Transverse colon (tissue), 3 donors: Measurements from ENCODE around the gene CUTC.

Experiments used
- EP300 ChIP-seq: sonication (generic); formaldehyde crosslinking; IDR thresholded peaks from one replicate; pipeline ENCODE4 v1.6.1; 2017; ENCODE audit warnings: antibody characterized with exemption, low read depth
- POLR2A ChIP-seq: fragments of 450-650 bp; IDR thresholded peaks from one replicate; pipeline ENCODE4 v1.6.1; 2016; ENCODE audit warnings: antibody characterized with exemption, mild to moderate bottlenecking, moderate library complexity
- POLR2AphosphoS5 ChIP-seq, 3 donors: sonication (generic); formaldehyde crosslinking; IDR thresholded peaks; one replicate each; pipeline ENCODE4 v1.6.1; 2016; ENCODE audit warnings: antibody characterized with exemption in 3 of 3

DNA sequence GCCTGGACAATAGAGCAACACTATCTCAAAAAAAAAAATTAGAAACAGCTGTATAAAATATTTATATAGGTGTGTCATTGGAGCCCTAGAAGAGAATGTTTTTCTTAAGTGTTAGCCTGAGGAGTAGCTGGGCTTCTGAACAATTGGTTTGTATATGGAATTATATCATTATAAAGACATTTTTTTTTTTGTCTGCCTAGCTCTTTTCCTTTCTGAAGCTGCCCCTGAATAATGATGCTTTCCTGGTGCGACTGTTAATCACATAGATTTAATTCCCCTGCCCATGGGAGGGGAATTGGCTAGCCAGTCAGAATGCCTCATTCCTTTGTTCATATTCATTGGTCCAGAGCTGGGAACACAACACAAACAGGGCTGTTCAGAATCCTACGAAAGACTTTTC, 36.5 kb downstream of the CUTC start:
- TF ChIP-seq POLR2AphosphoS5 (IDR thresholded peaks at IDR 0.05) (no peak), EP300 (no peak), POLR2A (no peak)
